Heart left ventricle (tissue), 13 donors: Measurements from ENCODE around the gene TBC1D22B.

Experiments
- CTCF ChIP-seq, 12 donors: fragments of 200-600 bp; sonication (generic) in 4 of 12; IDR thresholded peaks; one replicate each; pipeline versions ENCODE4 v1.5.0 to v1.8.0; 2018 to 2022; ENCODE audit warnings: antibody characterized with exemption in 12 of 12, mild to moderate bottlenecking in 5 of 12
- POLR2A ChIP-seq, 2 donors: fragments of 450-650 bp; IDR thresholded peaks; one replicate each; pipeline ENCODE4 v1.6.1; 2017; ENCODE audit warnings: antibody characterized with exemption in 2 of 2, mild to moderate bottlenecking in 2 of 2, moderate library complexity in 2 of 2
- donor health status: ischemic (EF 13 %, LVEDD 7.1; RV severe dilation, severe dysfunction).
- donor health status: DM: no; HTN: yes; CAD: no.
- donor health status: DM: no; HTN: no; CAD: no.
- donor health status: ischemic (EF 25% LVEDD 6.9; RV normal size, moderate dysfunction).
- donor health status: ischemic (EF 25% LVEDD 5.7; RV mildly dilated, moderate dysfunction).
- donor health status: ischemic (EF 35%, LVEDD 5.7; RV mildly dilated, moderate dysfunction).
- donor health status: nonischemic (EF 11% LVEDD 7.7; RV severe dilation, severe dysfunction).
- donor health status: DM: yes; HTN: yes; CAD: no.
- donor health status: PGD.
- donor health status: ischemic (EF 29% LVEDD 5.4; RV normal size, mild dysfunction).
- donor health status: nonischemic (EF 23%, LVEDD 6.1; RV moderate dilation, normal function).

DNA sequence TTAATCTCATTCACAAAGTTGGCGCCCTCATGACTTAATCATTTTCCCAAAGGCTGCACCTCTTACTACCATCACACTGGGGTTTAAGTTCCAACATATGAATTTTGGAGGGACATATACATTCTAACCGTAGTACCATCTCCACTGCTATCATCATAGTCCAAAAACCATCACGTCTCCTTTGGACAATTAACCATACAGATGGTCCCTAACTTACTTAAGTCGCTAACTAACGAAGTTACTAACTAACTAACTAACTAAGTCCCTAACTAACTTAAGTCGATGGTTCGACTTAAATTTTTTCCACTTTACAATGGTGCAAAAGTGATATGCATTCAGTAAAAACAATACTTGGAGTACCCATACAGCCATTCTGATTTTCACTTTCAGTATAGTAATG lies 24.0 kb upstream of the TBC1D22B start:
- TF ChIP-seq POLR2A (IDR thresholded peaks at IDR 0.05) (no peak), CTCF (IDR thresholded peaks at IDR 0.05) (no peak)
